Measurements from ENCODE around the gene TXNRD2. TPM values are rescaled to one million over a fixed set of nuclear protein-coding genes. Genes with fewer than 3 reads are reported as not detected.
"Not testable (repeated sequence)": the region's sequence is repeated elsewhere in the genome, so short reads cannot be mapped to it uniquely, and the experiment has no call there.

Gene TXNRD2
- total RNA-seq, 2 donors from 2014 or later = 7.3 to 13.6 TPM

GRCh38 chr22:19837915-19838314 lies 103.7 kb downstream of the TXNRD2 start:
- H3K4me1 Mint-ChIP-seq = peaks cover 4% of the 10 kb centered on the region
- no peaks in the 10 kb centered on the region for H3K9me3 ChIP-seq (ENCODE audit: control insufficient read depth, low read length)
- no peak overlapping the region for H3K4me3 ChIP-seq (ENCODE audit: low read length)
- no peak overlapping the region for H3K27ac ChIP-seq (ENCODE audit: low read depth, low read length)
- no peaks in the 10 kb centered on the region for H3K36me3 ChIP-seq (ENCODE audit: control insufficient read depth, insufficient read depth, low read length)
- no peaks in the 10 kb centered on the region for H3K27me3 Mint-ChIP-seq (ENCODE audit: insufficient read depth)
- 96 to 100% methylated on average over 6 of the region's 6 CpGs for WGBS, 2 experiments (ENCODE audit: insufficient coverage in 1 of 2, insufficient read length in 1 of 2)
- no peak overlapping the region for H3K9ac ChIP-seq (ENCODE audit: extremely low read depth, low read length, poor library complexity, severe bottlenecking)
- DNase-seq = peak; percentile 11
- H3K9me3 Mint-ChIP-seq = no peaks in the 10 kb centered on the region
- no peak for TF ChIP-seq CTCF (conservative IDR thresholded peaks at IDR 0.05)
- H3K36me3 Mint-ChIP-seq (ENCODE audit: low read depth) = no peaks in the 10 kb centered on the region
- H3K4me1 ChIP-seq (ENCODE audit: control insufficient read depth, insufficient read depth, low read length) = no peaks in the 10 kb centered on the region
- no peak overlapping the region for H3K4me3 Mint-ChIP-seq
- H3K27me3 ChIP-seq (ENCODE audit: control insufficient read depth, insufficient read depth, low read length, poor library complexity, severe bottlenecking) = no peaks in the 10 kb centered on the region
- H3K27ac Mint-ChIP-seq = no peak overlapping the region

- no peak overlapping the region for H3K9ac ChIP-seq (ENCODE audit: extremely low read depth, low read length, poor library complexity, severe bottlenecking)
- H3K4me3 Mint-ChIP-seq = no peak overlapping the region
- no peak overlapping the region for H3K27ac ChIP-seq (ENCODE audit: low read depth, low read length)
- H3K27ac Mint-ChIP-seq = no peak overlapping the region
- no peak for DNase-seq
- H3K9me3 Mint-ChIP-seq = no peaks in the 10 kb centered on the region
- no peaks in the 10 kb centered on the region for H3K27me3 ChIP-seq (ENCODE audit: control insufficient read depth, insufficient read depth, low read length, poor library complexity, severe bottlenecking)
- H3K27me3 Mint-ChIP-seq (ENCODE audit: insufficient read depth) = no peaks in the 10 kb centered on the region
- no peak overlapping the region for H3K4me3 ChIP-seq (ENCODE audit: low read length)
- H3K9me3 ChIP-seq (ENCODE audit: control insufficient read depth, low read length) = no peaks in the 10 kb centered on the region
- no peaks in the 10 kb centered on the region for H3K36me3 Mint-ChIP-seq (ENCODE audit: low read depth)
- H3K36me3 ChIP-seq (ENCODE audit: control insufficient read depth, insufficient read depth, low read length) = no peaks in the 10 kb centered on the region
- TF ChIP-seq CTCF (conservative IDR thresholded peaks at IDR 0.05) = no peak
- no peaks in the 10 kb centered on the region for H3K4me1 Mint-ChIP-seq
- no peaks in the 10 kb centered on the region for H3K4me1 ChIP-seq (ENCODE audit: control insufficient read depth, insufficient read depth, low read length)
Observed at GRCh38 chr22:19836512-19836911, 105.1 kb downstream of the TXNRD2 start.

- Histone ChIP-seq H3K27ac (ENCODE audit: low read depth, low read length) (no peak overlapping the region), H3K36me3 (ENCODE audit: control insufficient read depth, insufficient read depth, low read length) (no peaks in the 10 kb centered on the region), H3K9me3 (ENCODE audit: control insufficient read depth, low read length) (no peaks in the 10 kb centered on the region), H3K27me3 (ENCODE audit: control insufficient read depth, insufficient read depth, low read length, poor library complexity, severe bottlenecking) (no peaks in the 10 kb centered on the region), H3K9ac (ENCODE audit: extremely low read depth, low read length, poor library complexity, severe bottlenecking) (no peak overlapping the region), H3K4me1 (ENCODE audit: control insufficient read depth, insufficient read depth, low read length) (no peaks in the 10 kb centered on the region), H3K4me3 (ENCODE audit: low read length) (no peak overlapping the region)
- no peaks in the 10 kb centered on the region for H3K9me3 Mint-ChIP-seq
- DNase-seq = no peak
- H3K36me3 Mint-ChIP-seq (ENCODE audit: low read depth) = no peaks in the 10 kb centered on the region
- TF ChIP-seq CTCF (conservative IDR thresholded peaks at IDR 0.05) = no peak
- H3K27ac Mint-ChIP-seq = no peak overlapping the region
- H3K27me3 Mint-ChIP-seq (ENCODE audit: insufficient read depth) = no peaks in the 10 kb centered on the region
- no peak overlapping the region for H3K4me3 Mint-ChIP-seq
- no peaks in the 10 kb centered on the region for H3K4me1 Mint-ChIP-seq
Observed at GRCh38 chr22:19834599-19834998, 107.0 kb downstream of the TXNRD2 start.

GRCh38 chr22:19833327-19833726 lies 108.3 kb downstream of the TXNRD2 start:
- not testable (repeated sequence) for H3K9me3 Mint-ChIP-seq; H3K27me3 Mint-ChIP-seq (ENCODE audit: insufficient read depth); H3K9ac ChIP-seq (ENCODE audit: extremely low read depth, low read length, poor library complexity, severe bottlenecking); H3K27ac Mint-ChIP-seq; H3K4me1 Mint-ChIP-seq; H3K4me3 ChIP-seq (ENCODE audit: low read length); H3K36me3 ChIP-seq (ENCODE audit: control insufficient read depth, insufficient read depth, low read length); H3K27me3 ChIP-seq (ENCODE audit: control insufficient read depth, insufficient read depth, low read length, poor library complexity, severe bottlenecking); H3K36me3 Mint-ChIP-seq (ENCODE audit: low read depth); H3K9me3 ChIP-seq (ENCODE audit: control insufficient read depth, low read length); H3K27ac ChIP-seq (ENCODE audit: low read depth, low read length); H3K4me1 ChIP-seq (ENCODE audit: control insufficient read depth, insufficient read depth, low read length); H3K4me3 Mint-ChIP-seq
- DNase-seq = peak; percentile 20
- 84 to 100% methylated on average over 5 to 9 of the region's 9 CpGs for WGBS, 2 experiments (ENCODE audit: insufficient coverage in 1 of 2, insufficient read length in 1 of 2)
